Ishikawa (cell line): ENCODE results near the gene FAM149A.
A peak's percentile ranks its signal among the peaks of the same experiment; 100 is the strongest.

ENCODE experiments used
- CEBPB ChIP-seq: IDR thresholded peaks from 2 replicates; pipeline ENCODE4 v1.6.1; 2012
- CREB1 ChIP-seq: IDR thresholded peaks from 2 replicates; pipeline ENCODE4 v1.6.1; 2012; ENCODE audit warnings: low read depth
- EGR1 ChIP-seq: IDR thresholded peaks from 2 replicates; pipeline ENCODE4 v1.6.1; 2012
- EP300 ChIP-seq: IDR thresholded peaks from 2 replicates; pipeline ENCODE4 v1.6.1; 2012; ENCODE audit warnings: borderline replicate concordance
- FOXM1 ChIP-seq: IDR thresholded peaks from 2 replicates; pipeline ENCODE4 v1.6.1; 2012; ENCODE audit warnings: low read depth, borderline replicate concordance
- MAX ChIP-seq: IDR thresholded peaks from 2 replicates; pipeline ENCODE4 v1.6.1; 2012
- NFIC ChIP-seq: IDR thresholded peaks from 2 replicates; pipeline ENCODE4 v1.6.1; 2012
- RAD21 ChIP-seq: IDR thresholded peaks from 2 replicates; pipeline ENCODE4 v1.6.1; 2012; ENCODE audit warnings: low read depth
- REST ChIP-seq: IDR thresholded peaks from 2 replicates; pipeline ENCODE4 v1.6.1; 2012; ENCODE audit warnings: low read depth, mild to moderate bottlenecking
- TAF1 ChIP-seq: IDR thresholded peaks from 2 replicates; pipeline ENCODE4 v1.6.1; 2012; ENCODE audit warnings: low read depth, mild to moderate bottlenecking
- TCF12 ChIP-seq: IDR thresholded peaks from 2 replicates; pipeline ENCODE4 v1.6.1; 2012; ENCODE audit warnings: low read depth
- TEAD4 ChIP-seq: IDR thresholded peaks from 2 replicates; pipeline ENCODE4 v1.6.1; 2012
- USF1 ChIP-seq: IDR thresholded peaks from 2 replicates; pipeline ENCODE4 v1.6.1; 2012
- YY1 ChIP-seq: IDR thresholded peaks from 2 replicates; pipeline ENCODE4 v1.6.1; 2012; ENCODE audit warnings: low read depth
- ZBTB7A ChIP-seq: IDR thresholded peaks from 2 replicates; pipeline ENCODE4 v1.6.1; 2012; ENCODE audit warnings: low read depth

The FAM149A gene

GRCh38 chr4:186134861-186135260 lies 30.4 kb downstream of the FAM149A start:
- no peak for TF ChIP-seq TEAD4
- no peak for TF ChIP-seq ZBTB7A
- TF ChIP-seq CEBPB: no peak
- TF ChIP-seq YY1: no peak
- no peak for TF ChIP-seq TCF12
- TF ChIP-seq EP300: no peak

- TF ChIP-seq RAD21 (peak; percentile 63), TAF1 (no peak)
Measured at GRCh38 chr4:186137196-186137794, 32.8 kb downstream of the FAM149A start.

- no peak for TF ChIP-seq EP300
- TF ChIP-seq ZBTB7A: peak; percentile 65; the same call in 1 of the 2 replicates
Measured at GRCh38 chr4:186144198-186144945, 39.9 kb downstream of the FAM149A start.

- TF ChIP-seq FOXM1: no peak
- TF ChIP-seq EGR1: no peak
- TF ChIP-seq RAD21: no peak
- no peak for TF ChIP-seq YY1
Measured at GRCh38 chr4:186144946-186145569, 40.6 kb downstream of the FAM149A start.

- TF ChIP-seq FOXM1: no peak
- no peak for TF ChIP-seq RAD21
- no peak for TF ChIP-seq EP300
- TF ChIP-seq USF1: no peak
- TF ChIP-seq REST: no peak
- TF ChIP-seq MAX: no peak
- TF ChIP-seq TEAD4: no peak
- no peak for TF ChIP-seq CREB1
- TF ChIP-seq TCF12: no peak
- no peak for TF ChIP-seq TAF1
- no peak for TF ChIP-seq EGR1
- TF ChIP-seq YY1: no peak
- TF ChIP-seq ZBTB7A: no peak
Measured at GRCh38 chr4:186146458-186146857, 42.0 kb downstream of the FAM149A start.

- TF ChIP-seq EP300 (no peak), YY1 (no peak), TAF1 (no peak), TCF12 (no peak), CEBPB (no peak), TEAD4 (no peak)
Measured at GRCh38 chr4:186148336-186148975, 44.0 kb downstream of the FAM149A start.

GRCh38 chr4:186149872-186150271 lies 45.4 kb downstream of the FAM149A start:
- no peak for TF ChIP-seq CEBPB
- TF ChIP-seq YY1: no peak
- no peak for TF ChIP-seq NFIC
- no peak for TF ChIP-seq EP300
- TF ChIP-seq REST: no peak
- peak; percentile 18; the same call in 1 of the 2 replicates for TF ChIP-seq RAD21
- no peak for TF ChIP-seq TCF12
